Nephron progenitor cell (in vitro differentiated cells): ENCODE measurements around the gene PIK3IP1.

Source experiments
- DNase-seq: peaks from one replicate; pipeline ENCODE4 v3.0.0; 2021
- H3K27ac Mint-ChIP-seq: 2 replicates; pipeline ENCODE4 v1.8.0; 2021; ENCODE audit warnings: mild to moderate bottlenecking, moderate library complexity, mixed read lengths
- H3K27me3 Mint-ChIP-seq: 2 replicates; pipeline ENCODE4 v1.8.0; 2021; ENCODE audit warnings: mild to moderate bottlenecking, low read depth, mixed read lengths; ENCODE audit not compliant: poor library complexity
- H3K36me3 Mint-ChIP-seq: 2 replicates; pipeline ENCODE4 v1.8.0; 2021; ENCODE audit warnings: low read depth, mixed read lengths
- H3K4me1 Mint-ChIP-seq: 2 replicates; pipeline ENCODE4 v1.8.0; 2021; ENCODE audit warnings: mixed read lengths
- H3K4me3 Mint-ChIP-seq: 2 replicates; pipeline ENCODE4 v1.8.0; 2021; ENCODE audit warnings: mild to moderate bottlenecking, moderate library complexity, mixed read lengths
- H3K9me3 Mint-ChIP-seq: 2 replicates; pipeline ENCODE4 v1.8.0; 2021; ENCODE audit warnings: mild to moderate bottlenecking, moderate library complexity, mixed read lengths
- CTCF ChIP-seq: fragments of 200-600 bp; sonication (generic); IDR thresholded peaks from 2 replicates; pipeline ENCODE4 v1.5.0; 2021; ENCODE audit warnings: antibody characterized with exemption

Gene PIK3IP1

GRCh38 chr22:31278626-31279326 is 13.5 kb downstream of the PIK3IP1 start:
- peak overlapping the region; percentile 90 for H3K27ac Mint-ChIP-seq

GRCh38 chr22:31278151-31278621 is 14.1 kb downstream of the PIK3IP1 start:
- TF ChIP-seq CTCF, result no peak
- Mint-ChIP-seq H3K36me3 (peaks cover 21% of the 10 kb centered on the region), H3K27ac (peak overlapping the region; percentile 90), H3K27me3 (peaks cover 3% of the 10 kb centered on the region), H3K4me1 (peaks cover 23% of the 10 kb centered on the region), H3K4me3 (no peak overlapping the region), H3K9me3 (no peaks in the 10 kb centered on the region)
- DNase-seq, result no peak

More at GRCh38 chr22:31278626-31279326, 13.5 kb downstream of the PIK3IP1 start:
- H3K36me3 Mint-ChIP-seq, result peaks cover 18% of the 10 kb centered on the region
- H3K9me3 Mint-ChIP-seq, result no peaks in the 10 kb centered on the region
- peaks cover 27% of the 10 kb centered on the region for H3K4me1 Mint-ChIP-seq
- peaks cover 3% of the 10 kb centered on the region for H3K27me3 Mint-ChIP-seq
- no peak for DNase-seq
- no peak for TF ChIP-seq CTCF
- no peak overlapping the region for H3K4me3 Mint-ChIP-seq

GRCh38 chr22:31277741-31278140 is 14.5 kb downstream of the PIK3IP1 start:
- Mint-ChIP-seq H3K36me3 (peaks cover 24% of the 10 kb centered on the region), H3K9me3 (no peaks in the 10 kb centered on the region), H3K27me3 (peaks cover 3% of the 10 kb centered on the region)

GRCh38 chr22:31276426-31277167 is 15.7 kb downstream of the PIK3IP1 start:
- H3K4me1 Mint-ChIP-seq, result peaks cover 18% of the 10 kb centered on the region
- H3K4me3 Mint-ChIP-seq, result no peak overlapping the region
- H3K27me3 Mint-ChIP-seq, result peaks cover 3% of the 10 kb centered on the region
- H3K9me3 Mint-ChIP-seq, result no peaks in the 10 kb centered on the region
- no peak overlapping the region for H3K27ac Mint-ChIP-seq
- peaks cover 31% of the 10 kb centered on the region for H3K36me3 Mint-ChIP-seq
- no peak for DNase-seq
- no peak for TF ChIP-seq CTCF

More at GRCh38 chr22:31277741-31278140, 14.5 kb downstream of the PIK3IP1 start:
- H3K4me1 Mint-ChIP-seq, result peaks cover 20% of the 10 kb centered on the region
- no peak overlapping the region for H3K4me3 Mint-ChIP-seq
- H3K27ac Mint-ChIP-seq, result peak overlapping the region; percentile 90
- no peak for TF ChIP-seq CTCF
- no peak for DNase-seq

GRCh38 chr22:31275576-31275975 is 16.7 kb downstream of the PIK3IP1 start:
- Mint-ChIP-seq H3K27me3 (peaks cover 3% of the 10 kb centered on the region), H3K4me3 (no peak overlapping the region), H3K36me3 (peaks cover 37% of the 10 kb centered on the region), H3K4me1 (peaks cover 25% of the 10 kb centered on the region), H3K27ac (no peak overlapping the region), H3K9me3 (no peaks in the 10 kb centered on the region)
- no peak for TF ChIP-seq CTCF
- no peak for DNase-seq
